IMR-90 (cell line): ENCODE results near the gene UGT1A4. TPM values are rescaled to one million over a fixed set of nuclear protein-coding genes. Genes with fewer than 3 reads are reported as not detected.

Source experiments
- ATAC-seq: fragments of 200-7000 bp; cut with Tn5 transposase; 2 replicates; pipeline ENCODE4 v1.9.1; 2020; ENCODE audit warnings: low read depth, mild to moderate bottlenecking, moderate library complexity
- BruUV-seq: library from RNA; stranded (reverse); fragments of 400-500 nt; replicated peaks from 2 replicates; lab custom pipeline; 2021; lab: Mats Ljungman, UMichigan
- CTCF ChIA-PET: fragments of 300-600 bp; formaldehyde crosslinking; extraction: SDS; loops from one replicate; lab custom pipeline; 2021; ENCODE audit warnings: antibody characterized with exemption; lab: Yijun Ruan, JAX
- POLR2A ChIA-PET: fragments of 300-600 bp; sonication (Branson Sonifier 250); formaldehyde crosslinking; loops from one replicate; lab custom pipeline; 2022; ENCODE audit warnings: antibody characterized with exemption; ENCODE audit not compliant: unreplicated experiment; lab: Charles Lee
- DNase-seq: peaks from one replicate; pipeline ENCODE4 v3.0.0; 2013
- H2AFZ ChIP-seq: replicated peaks from 2 replicates; pipeline ENCODE3; 2013; ENCODE audit warnings: low read length, mild to moderate bottlenecking; ENCODE audit not compliant: poor library complexity
- H2AK5ac ChIP-seq: 2 replicates; pipeline ENCODE4 v1.6.1; 2013; ENCODE audit warnings: low read depth, low read length, inconsistent platforms
- H2AK9ac ChIP-seq: replicated peaks from 2 replicates; pipeline ENCODE3; 2013; ENCODE audit warnings: mild to moderate bottlenecking, low read depth, low read length, moderate library complexity; ENCODE audit not compliant: poor library complexity
- H2BK120ac ChIP-seq: 2 replicates; pipeline ENCODE4 v1.6.1; 2013; ENCODE audit warnings: low read depth, low read length, inconsistent platforms
- H2BK15ac ChIP-seq: 3 replicates; pipeline ENCODE4 v1.6.1; 2013; ENCODE audit warnings: low read depth, low read length, inconsistent platforms
- H2BK20ac ChIP-seq: 2 replicates; pipeline ENCODE4 v1.6.1; 2013; ENCODE audit warnings: low read depth, mild to moderate bottlenecking, inconsistent platforms, low read length, moderate library complexity
- H2BK5ac ChIP-seq: 2 replicates; pipeline ENCODE4 v1.6.1; 2013; ENCODE audit warnings: mild to moderate bottlenecking, low read depth, low read length, inconsistent platforms; ENCODE audit not compliant: poor library complexity, severe bottlenecking
- H3K14ac ChIP-seq: replicated peaks from 2 replicates; pipeline ENCODE4 v1.6.1; 2013; ENCODE audit warnings: low read depth, low read length, inconsistent platforms
- H3K18ac ChIP-seq: 2 replicates; pipeline ENCODE4 v1.6.1; 2013; ENCODE audit warnings: low read depth, low read length, control low read depth
- H3K23ac ChIP-seq: 2 replicates; pipeline ENCODE4 v1.6.1; 2013; ENCODE audit warnings: low read depth, low read length, inconsistent platforms
- H3K27ac ChIP-seq: 2 replicates; pipeline ENCODE4 v1.5.1; 2013; ENCODE audit warnings: mild to moderate bottlenecking, control low read depth, low read length; ENCODE audit not compliant: insufficient read depth
- H3K27me3 ChIP-seq: 2 replicates; pipeline ENCODE4 v1.6.1; 2013; ENCODE audit warnings: low read length; ENCODE audit not compliant: control insufficient read depth, insufficient read depth
- H3K36me3 ChIP-seq: 2 replicates; pipeline ENCODE4 v1.6.1; 2013; ENCODE audit warnings: low read length, mixed read lengths; ENCODE audit not compliant: control insufficient read depth, insufficient read depth
- H3K4ac ChIP-seq: 2 replicates; pipeline ENCODE4 v1.6.1; 2013; ENCODE audit warnings: low read depth, low read length, inconsistent platforms
- H3K4me1 ChIP-seq: 2 replicates; pipeline ENCODE4 v1.6.1; 2013; ENCODE audit warnings: low read length, mixed read lengths; ENCODE audit not compliant: control insufficient read depth, insufficient read depth
- H3K4me2 ChIP-seq: 2 replicates; pipeline ENCODE4 v1.6.1; 2013; ENCODE audit warnings: low read depth, mild to moderate bottlenecking, control low read depth, low read length, moderate library complexity
- H3K4me3 ChIP-seq: 2 replicates; pipeline ENCODE4 v1.5.1; 2013; ENCODE audit warnings: low read depth, mild to moderate bottlenecking, control low read depth, low read length, moderate library complexity; ENCODE audit not compliant: insufficient read depth
- H3K56ac ChIP-seq: 2 replicates; pipeline ENCODE4 v1.6.1; 2013; ENCODE audit warnings: low read length, inconsistent platforms; ENCODE audit not compliant: insufficient read depth; ENCODE audit errors: extremely low read depth
- H3K79me1 ChIP-seq, 2 experiments: 2 replicates each; pipeline ENCODE4 v1.6.1; 2013; ENCODE audit warnings: low read length in 2 of 2, inconsistent platforms in 1 of 2, low read depth in 1 of 2
- H3K9ac ChIP-seq: 2 replicates; pipeline ENCODE4 v1.6.1; 2013; ENCODE audit warnings: low read depth, low read length, control low read depth
- H3K9me1 ChIP-seq: 2 replicates; pipeline ENCODE4 v1.6.1; 2013; ENCODE audit warnings: low read length, inconsistent platforms; ENCODE audit not compliant: insufficient read depth
- H3K9me3 ChIP-seq: 2 replicates; pipeline ENCODE4 v1.6.1; 2013; ENCODE audit warnings: low read length; ENCODE audit not compliant: control insufficient read depth, insufficient read depth
- H4K20me1 ChIP-seq: 2 replicates; pipeline ENCODE4 v1.6.1; 2013; ENCODE audit warnings: low read length, inconsistent platforms; ENCODE audit not compliant: insufficient read depth
- H4K5ac ChIP-seq: 2 replicates; pipeline ENCODE4 v1.6.1; 2013; ENCODE audit warnings: mild to moderate bottlenecking, low read depth, low read length, control low read depth
- H4K8ac ChIP-seq, 2 experiments: 2 replicates each; pipeline ENCODE4 v1.6.1; 2013; ENCODE audit warnings: low read depth in 2 of 2, low read length in 2 of 2, control low read depth in 1 of 2, inconsistent platforms in 1 of 2
- H4K91ac ChIP-seq: 2 replicates; pipeline ENCODE4 v1.6.1; 2013; ENCODE audit warnings: low read depth, low read length, inconsistent platforms; ENCODE audit not compliant: insufficient read depth
- BHLHE40 ChIP-seq: fragments of 150-350 bp; IDR thresholded peaks from 2 replicates; pipeline ENCODE4 v1.6.1; 2016; ENCODE audit warnings: mild to moderate bottlenecking, low read depth, low read length
- CTCF ChIP-seq: conservative IDR thresholded peaks from 2 replicates; pipeline ENCODE4 v1.5.1; 2012; ENCODE audit warnings: mild to moderate bottlenecking, low read depth, low read length, improper control_type of control experiment
- ELK1 ChIP-seq: fragments of 150-350 bp; IDR thresholded peaks from 2 replicates; pipeline ENCODE4 v1.6.1; 2016; ENCODE audit warnings: low read depth, mild to moderate bottlenecking, low read length, moderate library complexity, borderline replicate concordance
- FOS ChIP-seq: fragments of 150-350 bp; IDR thresholded peaks from 2 replicates; pipeline ENCODE4 v1.6.1; 2016; ENCODE audit warnings: low read depth, low read length
- MAFK ChIP-seq: IDR thresholded peaks from 2 replicates; pipeline ENCODE4 v1.6.1; 2012; ENCODE audit warnings: low read depth, low read length, improper control_type of control experiment
- MXI1 ChIP-seq: IDR thresholded peaks from 2 replicates; pipeline ENCODE4 v1.6.1; 2012; ENCODE audit warnings: low read depth, mild to moderate bottlenecking, low read length, moderate library complexity, borderline replicate concordance
- NFE2L2 ChIP-seq: fragments of 150-350 bp; IDR thresholded peaks from 2 replicates; pipeline ENCODE4 v1.6.1; 2016; ENCODE audit warnings: low read depth, mild to moderate bottlenecking, low read length
- POLR2A ChIP-seq: IDR thresholded peaks from 2 replicates; pipeline ENCODE4 v1.6.1; 2012; ENCODE audit warnings: mild to moderate bottlenecking, low read depth, low read length
- RFX5 ChIP-seq: IDR thresholded peaks from 2 replicates; pipeline ENCODE4 v1.8.0; 2012; ENCODE audit warnings: low read depth, mild to moderate bottlenecking, low read length, moderate library complexity
- WGBS, 2 experiments: methylation state at CpG; one replicate each; pipeline versions ENCODE4 v1.1.5 to v1.1.7; 2013; ENCODE audit warnings: missing lambda C conversion rate in 2 of 2; ENCODE audit not compliant: insufficient read length in 1 of 2; ENCODE audit errors: extremely low coverage in 2 of 2; 5-methylcytosine and 5-hydroxymethylcytosine counted together
- dilution Hi-C: fragments of 300-500 bp; cut with HindIII; formaldehyde crosslinking; loops from one replicate; pipeline ENCODE4 v1.14.3; 2018; ENCODE audit warnings: low sequenced_read_pairs; ENCODE audit not compliant: unreplicated experiment
- in situ Hi-C: fragments of 300-500 bp; cut with MboI; formaldehyde crosslinking; loops from 3 replicates; pipeline ENCODE4 v1.14.3; 2019; ENCODE audit warnings: low sequenced_read_pairs, inconsistent platforms, mixed read lengths
- intact Hi-C: fragments of 100-400 bp; cut with micrococcal nuclease; formaldehyde crosslinking; loops from 2 replicates; pipeline ENCODE4 v1.10.0; 2022
- polyA plus RNA-seq, 3 experiments: library from polyadenylated mRNA; depleted of rRNA; stranded (reverse); fragments of >200 nt; gene quantifications; 2 replicates each; pipeline ENCODE4 v1.2.3, GENCODE V29; 2012; ENCODE audit warnings: low replicate concordance in 1 of 3
- total RNA-seq: library from RNA; depleted of rRNA; stranded (reverse); fragments of >200 nt; gene quantifications from 2 replicates; pipeline ENCODE4 v1.2.3, GENCODE V29; 2012

The UGT1A4 gene
- total and polyA plus RNA-seq, 2 of the 4 experiments (the other 2 are of a cell fraction): not detected

GRCh38 chr2:233692648-233693047 lies 25.9 kb upstream of the UGT1A4 start, which contains the start of gene UGT1A6:
UGT1A6 (plus strand) TSS chr2:233692890; CDS start chr2:233693005, 115 bp downstream.
- in situ Hi-C loops (no loop called here), dilution Hi-C loops (no loop called here), intact Hi-C loops (no loop called here)
- BruUV-seq: no TSS peak
- no peak within 1 kb of the TSS for H2AFZ ChIP-seq
- POLR2A ChIA-PET: no interaction called here
- H2AK9ac ChIP-seq: no peak within 1 kb of the TSS
- H2BK15ac ChIP-seq: no peak within 1 kb of the TSS
- peaks cover 2% of the 10 kb centered on the region for H3K27me3 ChIP-seq
- no peak within 1 kb of the TSS for H2AK5ac ChIP-seq
- no peak within 1 kb of the TSS for H3K9ac ChIP-seq
- no peaks in the 10 kb centered on the region for H3K79me1 ChIP-seq
- H3K9me3 ChIP-seq: no peaks in the 10 kb centered on the region
- no peak for DNase-seq
- no peak within 1 kb of the TSS for H2BK20ac ChIP-seq
- ATAC-seq: no peak
- CTCF ChIA-PET: no interaction called here
- no peak within 1 kb of the TSS for H2BK5ac ChIP-seq
- no peak within 1 kb of the TSS for H4K91ac ChIP-seq
- H4K8ac ChIP-seq: no peak within 1 kb of the TSS
- H4K5ac ChIP-seq: no peak within 1 kb of the TSS
- no peak within 1 kb of the TSS for H3K4ac ChIP-seq
- no peak within 1 kb of the TSS for H3K4me2 ChIP-seq
- H3K9me1 ChIP-seq: no peaks in the 10 kb centered on the region
- no peaks in the 10 kb centered on the region for H3K4me1 ChIP-seq
- no peak within 1 kb of the TSS for H3K23ac ChIP-seq
- no peaks in the 10 kb centered on the region for H3K36me3 ChIP-seq
- no peak within 1 kb of the TSS for H3K56ac ChIP-seq
- no peak within 1 kb of the TSS for H2BK120ac ChIP-seq
- H3K4me3 ChIP-seq: no peak within 1 kb of the TSS
- no peaks in the 10 kb centered on the region for H4K20me1 ChIP-seq
- no peak for TF ChIP-seq FOS
- no peak for TF ChIP-seq MXI1
- TF ChIP-seq CTCF: no peak
- TF ChIP-seq NFE2L2: no peak
- no peak for TF ChIP-seq POLR2A
- TF ChIP-seq RFX5: no peak
- TF ChIP-seq ELK1: no peak
- no peak for TF ChIP-seq BHLHE40
- TF ChIP-seq MAFK: no peak
- 63% methylated on average over 3 of the region's 4 CpGs; no CpG with 5 or more reads in 1 of the 2 experiments for WGBS, 2 experiments
- no peak within 1 kb of the TSS for H3K27ac ChIP-seq
- no peak within 1 kb of the TSS for H3K14ac ChIP-seq
- no peak within 1 kb of the TSS for H3K18ac ChIP-seq
